ENCODE measurements around the gene ZNF580. TPM values are rescaled to one million over a fixed set of nuclear protein-coding genes. Genes with fewer than 3 reads are reported as not detected.

Gene ZNF580
- polyA plus RNA-seq, 1 donor (not counting 4 experiments of a cell fraction or from before 2014, with no cell fraction given): 3.0 TPM

DNA sequence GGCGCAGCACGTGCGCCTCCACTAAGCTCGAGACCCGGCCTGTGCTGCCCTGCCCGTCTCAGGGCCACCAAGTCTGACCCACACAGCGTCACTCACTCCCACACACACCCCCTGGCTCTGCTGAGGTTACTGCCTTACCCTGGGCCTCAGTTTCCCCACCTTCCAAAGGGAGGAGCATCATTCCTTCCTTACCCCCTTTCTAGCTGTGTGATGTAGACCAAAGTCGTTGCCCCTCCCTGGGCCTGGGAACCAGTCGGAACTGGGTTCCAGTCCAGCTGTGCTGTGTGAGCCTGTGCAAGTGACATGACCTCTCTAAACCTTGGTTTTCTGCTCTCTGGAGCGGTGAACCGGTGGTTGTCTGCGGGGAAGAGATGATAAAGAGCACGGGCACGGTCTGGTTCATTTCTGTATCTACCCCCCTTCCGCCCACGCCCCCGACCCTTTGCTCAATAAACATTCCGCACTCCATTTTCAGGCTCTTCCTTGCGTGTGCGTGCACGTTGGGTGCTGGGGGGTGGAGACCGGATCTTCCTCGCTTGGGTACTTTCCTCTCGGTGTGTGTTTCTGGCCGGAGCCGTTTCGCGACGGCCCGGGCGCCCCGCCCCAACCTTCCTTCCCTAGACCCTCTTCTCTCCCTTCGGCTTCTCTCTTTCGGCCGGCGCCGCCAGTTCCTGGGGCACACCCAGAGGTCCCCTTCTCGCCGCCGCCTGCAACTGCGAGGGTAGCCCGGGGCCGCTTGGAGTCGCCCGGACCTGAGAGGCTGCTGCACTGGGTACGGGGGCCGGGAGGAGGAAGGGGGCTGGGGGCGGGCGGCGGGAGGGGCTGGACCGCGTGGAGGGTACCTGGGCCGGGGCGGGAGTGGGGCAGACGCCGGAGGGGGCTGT lies 2.4 kb downstream of the ZNF580 start, which contains the start of gene ZNF581:
Gene ZNF581, plus strand, starts transcription at position 647 of the 884 bp plus-strand sequence. CDS start 923 bp downstream, outside the sequence.
- TF ChIP-seq CTCF (optimal IDR thresholded peaks at IDR 0.05 in 1 of 3, IDR thresholded peaks at IDR 0.05 in 1 of 3, conservative IDR thresholded peaks at IDR 0.05 in 1 of 3; ENCODE audit: extremely low read depth in 1 of 3, insufficient read depth in 2 of 3, low read length in 3 of 3) (no peak), EZH2 (IDR thresholded peaks at IDR 0.05; ENCODE audit: low read length) (no peak)
- H3K9me3 ChIP-seq (ENCODE audit: control insufficient read depth, low read depth, low read length): no peaks in the 10 kb centered on the region
- H3K9me1 ChIP-seq (ENCODE audit: control insufficient read depth, extremely low read depth, insufficient read depth, low read length): no peaks in the 10 kb centered on the region
- H3K79me2 ChIP-seq (ENCODE audit: control insufficient read depth, insufficient read depth, low read length): peaks cover 37% of the 10 kb centered on the region
- DNase-seq (ENCODE audit: low read depth, low spot score) (no peak), FAIRE-seq (peak; percentile 74)
- H3K27ac ChIP-seq (ENCODE audit: control insufficient read depth, insufficient read depth, low read length): peak within 1 kb of the TSS; percentile 64
- peak within 1 kb of the TSS; percentile 88 for H3K9ac ChIP-seq (ENCODE audit: control insufficient read depth, extremely low read depth, insufficient read depth, low read length)
- H3K27me3 ChIP-seq (ENCODE audit: control insufficient read depth, extremely low read depth, insufficient read depth, low read length): no peaks in the 10 kb centered on the region
- peak within 1 kb of the TSS; percentile 49 for H2AFZ ChIP-seq (ENCODE audit: control insufficient read depth, low read length)
- peak within 1 kb of the TSS; percentile 90 for H3K4me2 ChIP-seq (ENCODE audit: control insufficient read depth, extremely low read depth, insufficient read depth, low read depth, low read length)
- H3K4me3 ChIP-seq (ENCODE audit: control insufficient read depth in 2 of 3, extremely low read depth in 1 of 3, insufficient read depth in 2 of 3, low read depth in 1 of 3, low read length in 3 of 3): peak within 1 kb of the TSS; percentile 74 to 92 (median 90)
- dilution Hi-C loops (cut with MboI; ENCODE audit: extremely low pct_ligation_motif_present, low sequenced_read_pairs): no loop called here
- H3K4me1 ChIP-seq (ENCODE audit: control insufficient read depth, extremely low read depth, insufficient read depth, low read length): peaks cover 37% of the 10 kb centered on the region
- peaks cover 8 to 16% of the 10 kb centered on the region in 2 experiments for H3K36me3 ChIP-seq (ENCODE audit: control insufficient read depth in 2 of 2, extremely low read depth in 1 of 2, insufficient read depth in 2 of 2, low read length in 2 of 2)
- no peaks in the 10 kb centered on the region for H4K20me1 ChIP-seq (ENCODE audit: control insufficient read depth, extremely low read depth, insufficient read depth, low read length)

- Histone ChIP-seq H3K79me2 (ENCODE audit: control insufficient read depth, insufficient read depth, low read length) (peaks cover 34% of the 10 kb centered on the region), H3K9ac (ENCODE audit: control insufficient read depth, extremely low read depth, insufficient read depth, low read length) (peak overlapping the region; percentile 88), H3K36me3 (ENCODE audit: control insufficient read depth in 2 of 2, extremely low read depth in 1 of 2, insufficient read depth in 2 of 2, low read length in 2 of 2) (peaks cover 8 to 14% of the 10 kb centered on the region in 2 experiments), H3K4me2 (ENCODE audit: control insufficient read depth, extremely low read depth, insufficient read depth, low read depth, low read length) (peak overlapping the region; percentile 90), H3K27me3 (ENCODE audit: control insufficient read depth, extremely low read depth, insufficient read depth, low read length) (no peaks in the 10 kb centered on the region), H3K27ac (ENCODE audit: control insufficient read depth, insufficient read depth, low read length) (peak overlapping the region; percentile 64), H3K4me3 (ENCODE audit: control insufficient read depth in 2 of 3, extremely low read depth in 1 of 3, insufficient read depth in 2 of 3, low read depth in 1 of 3, low read length in 3 of 3) (peak overlapping the region; percentile 74 to 92 (median 90)), H3K4me1 (ENCODE audit: control insufficient read depth, extremely low read depth, insufficient read depth, low read length) (peaks cover 41% of the 10 kb centered on the region), H3K9me1 (ENCODE audit: control insufficient read depth, extremely low read depth, insufficient read depth, low read length) (no peaks in the 10 kb centered on the region), H4K20me1 (ENCODE audit: control insufficient read depth, extremely low read depth, insufficient read depth, low read length) (no peaks in the 10 kb centered on the region), H2AFZ (ENCODE audit: control insufficient read depth, low read length) (no peak overlapping the region), H3K9me3 (ENCODE audit: control insufficient read depth, low read depth, low read length) (no peaks in the 10 kb centered on the region)
- no peak for FAIRE-seq
- TF ChIP-seq EZH2 (IDR thresholded peaks at IDR 0.05; ENCODE audit: low read length): no peak
- TF ChIP-seq CTCF (optimal IDR thresholded peaks at IDR 0.05 in 1 of 3, IDR thresholded peaks at IDR 0.05 in 1 of 3, conservative IDR thresholded peaks at IDR 0.05 in 1 of 3; ENCODE audit: extremely low read depth in 1 of 3, insufficient read depth in 2 of 3, low read length in 3 of 3): no peak
- dilution Hi-C loops (cut with MboI; ENCODE audit: extremely low pct_ligation_motif_present, low sequenced_read_pairs): no loop called here
- no peak for DNase-seq (ENCODE audit: low read depth, low spot score)
Observed at GRCh38 chr19:55643887-55644176, 3.0 kb downstream of the ZNF580 start.
